GM20431 (cell line): ENCODE data around the gene MTX1.
"Not testable (repeated sequence)": the region's sequence is repeated elsewhere in the genome, so short reads cannot be mapped to it uniquely, and the experiment has no call there.

ENCODE experiments used
- in situ Hi-C: fragments of 300-500 bp; cut with MseI, MboI; formaldehyde crosslinking; loops from one replicate; pipeline ENCODE4 v1.15.0; 2020; ENCODE audit warnings: low sequenced_read_pairs; ENCODE audit not compliant: unreplicated experiment

Gene MTX1

GRCh38 chr1:155205969-155206593 lies 2.4 kb upstream of the MTX1 start:
- in situ Hi-C loops, result no loop called here

- in situ Hi-C loops, result no loop called here
Observed at GRCh38 chr1:155206891-155207805, 1.3 kb upstream of the MTX1 start.

- in situ Hi-C loops, result no loop called here
Observed at GRCh38 chr1:155207806-155208540, 522 bp upstream of the MTX1 start, which contains the start of gene THBS3. TSS of gene THBS3 (minus strand) at chr1:155207897. CDS start at chr1:155207876, 21 bp downstream.

- in situ Hi-C loops, result no loop called here
Observed at GRCh38 chr1:155209312-155209721, 822 bp downstream of the MTX1 start.

- in situ Hi-C loops, result no loop called here
Observed at GRCh38 chr1:155210314-155211104, 2.0 kb downstream of the MTX1 start.

GRCh38 chr1:155211381-155212050 lies 3.0 kb downstream of the MTX1 start:
- in situ Hi-C loops, result not testable (repeated sequence)

GRCh38 chr1:155212051-155212440 lies 3.6 kb downstream of the MTX1 start:
- in situ Hi-C loops, result not testable (repeated sequence)

GRCh38 chr1:155214702-155215101 lies 6.2 kb downstream of the MTX1 start:
- in situ Hi-C loops, result not testable (repeated sequence)

- in situ Hi-C loops, result no loop called here
Observed at GRCh38 chr1:155218854-155219591, 10.5 kb downstream of the MTX1 start.

GRCh38 chr1:155219592-155220031 lies 11.1 kb downstream of the MTX1 start:
- in situ Hi-C loops, result no loop called here

GRCh38 chr1:155220211-155220965 lies 11.9 kb downstream of the MTX1 start:
- in situ Hi-C loops, result not testable (repeated sequence)

- in situ Hi-C loops, result no loop called here
Observed at GRCh38 chr1:155223047-155223446, 14.6 kb downstream of the MTX1 start.

- in situ Hi-C loops, result not testable (repeated sequence)
Observed at GRCh38 chr1:155225404-155225759, 16.9 kb downstream of the MTX1 start.

GRCh38 chr1:155226188-155226909 lies 17.9 kb downstream of the MTX1 start:
- in situ Hi-C loops, result no loop called here

- in situ Hi-C loops, result no loop called here
Observed at GRCh38 chr1:155226910-155227260, 18.4 kb downstream of the MTX1 start.

- in situ Hi-C loops, result no loop called here
Observed at GRCh38 chr1:155227261-155228095, 19.0 kb downstream of the MTX1 start.

- in situ Hi-C loops, result no loop called here
Observed at GRCh38 chr1:155228096-155228427, 19.6 kb downstream of the MTX1 start.
